Smooth muscle cell (in vitro differentiated cells): ENCODE data around the gene FOXD2. TPM values are rescaled to one million over a fixed set of nuclear protein-coding genes. Genes with fewer than 3 reads are reported as not detected.
A peak's percentile ranks its signal among the peaks of the same experiment; 100 is the strongest.

Source experiments
- DNase-seq: peaks from one replicate; lab custom pipeline; 2025; ENCODE audit not compliant: unreplicated experiment; lab: John Stamatoyannopoulos, UW
- H2AFZ ChIP-seq: fragments of 200-600 bp; sonication (generic); 2 replicates; pipeline ENCODE4 v1.6.0; 2016; ENCODE audit warnings: antibody characterized with exemption, low read depth, mild to moderate bottlenecking
- H3F3A ChIP-seq: fragments of 200-600 bp; sonication (generic); 2 replicates; pipeline ENCODE4 v1.6.0; 2017; ENCODE audit warnings: antibody characterized with exemption, low read depth
- H3K27ac ChIP-seq: fragments of 200-600 bp; sonication (generic); 2 replicates; pipeline ENCODE4 v1.5.1; 2016; ENCODE audit warnings: low read depth, mild to moderate bottlenecking
- H3K27me3 ChIP-seq: fragments of 200-600 bp; sonication (generic); 2 replicates; pipeline ENCODE4 v1.6.1; 2016; ENCODE audit warnings: low read depth, mild to moderate bottlenecking
- H3K36me3 ChIP-seq: fragments of 200-600 bp; sonication (generic); 2 replicates; pipeline ENCODE4 v1.5.1; 2016; ENCODE audit warnings: low read depth
- H3K4me1 ChIP-seq: fragments of 200-600 bp; sonication (generic); 2 replicates; pipeline ENCODE4 v1.5.1; 2016; ENCODE audit warnings: low read depth
- H3K4me2 ChIP-seq: fragments of 200-600 bp; sonication (generic); 2 replicates; pipeline ENCODE4 v1.6.0; 2016; ENCODE audit warnings: mild to moderate bottlenecking
- H3K4me3 ChIP-seq: fragments of 200-600 bp; sonication (generic); 2 replicates; pipeline ENCODE4 v1.5.1; 2016; ENCODE audit warnings: mild to moderate bottlenecking
- H3K79me2 ChIP-seq: fragments of 200-600 bp; sonication (generic); 2 replicates; pipeline ENCODE4 v1.6.0; 2016; ENCODE audit warnings: low read depth, mild to moderate bottlenecking
- H3K9ac ChIP-seq: fragments of 200-600 bp; sonication (generic); 2 replicates; pipeline ENCODE4 v1.6.0; 2016; ENCODE audit warnings: low read depth
- H3K9me3 ChIP-seq: fragments of 200-600 bp; sonication (generic); replicated peaks from 2 replicates; pipeline ENCODE4 v1.5.1; 2016; ENCODE audit warnings: low read depth
- H4K20me1 ChIP-seq: fragments of 200-600 bp; sonication (generic); 2 replicates; pipeline ENCODE4 v1.6.0; 2016; ENCODE audit warnings: low read depth
- CTCF ChIP-seq: fragments of 200-600 bp; sonication (generic); IDR thresholded peaks from 2 replicates; pipeline ENCODE4 v1.5.1; 2017; ENCODE audit warnings: borderline replicate concordance, mild to moderate bottlenecking, antibody characterized with exemption; ENCODE audit not compliant: insufficient read depth, poor library complexity, severe bottlenecking
- WGBS: methylation state at CpG from one replicate; pipeline ENCODE4 v1.1.7; 2016; ENCODE audit warnings: low lambda C conversion rate; 5-methylcytosine and 5-hydroxymethylcytosine counted together
- polyA plus RNA-seq: library from polyadenylated mRNA; unstranded; fragments of >200 nt; fragmentation: Nextera tagmentation; extraction: Ambion mirVana; gene quantifications from 2 replicates; pipeline ENCODE4 v1.2.1, GENCODE V29; 2016
- total RNA-seq: library from RNA; depleted of rRNA; stranded (reverse); fragments of >200 nt; gene quantifications from 2 replicates; pipeline ENCODE4 v1.2.3, GENCODE V29; 2014

FOXD2 gene
- total and polyA plus RNA-seq, 2 experiments from 2014 or later: 0.09 TPM; not detected in 1

DNA sequence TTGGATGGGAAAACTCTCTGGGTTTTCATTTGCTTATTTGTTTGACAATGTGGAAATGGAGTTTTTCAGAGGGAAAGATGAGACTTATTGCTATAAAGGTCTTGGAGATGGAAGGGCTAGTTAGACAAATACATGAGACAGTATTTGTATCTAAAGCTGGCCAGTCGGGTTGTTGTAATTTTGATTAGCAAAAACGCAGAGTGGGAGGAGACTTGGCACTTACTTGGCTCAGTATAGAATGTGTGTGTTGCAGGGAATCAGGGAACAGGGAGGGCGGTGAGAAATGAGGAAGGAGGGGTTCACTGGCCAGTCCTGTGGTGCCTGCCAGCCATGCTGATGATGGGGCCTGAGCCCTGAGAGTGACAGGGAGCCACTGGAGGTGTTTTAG, 27.8 kb upstream of the FOXD2 start:
- Histone ChIP-seq H3K79me2 (no peaks in the 10 kb centered on the region), H3K36me3 (no peaks in the 10 kb centered on the region), H3K4me3 (no peak overlapping the region), H3K27ac (no peak overlapping the region), H4K20me1 (no peaks in the 10 kb centered on the region), H3F3A (no peaks in the 10 kb centered on the region), H3K4me2 (no peak overlapping the region), H2AFZ (no peak overlapping the region), H3K27me3 (peaks cover 38% of the 10 kb centered on the region), H3K9me3 (no peaks in the 10 kb centered on the region), H3K9ac (no peak overlapping the region), H3K4me1 (peaks cover 4% of the 10 kb centered on the region)
- no peak for DNase-seq
- WGBS: 85% methylated on average over 3 of the region's 3 CpGs
- TF ChIP-seq CTCF: no peak

- no peak overlapping the region for H2AFZ ChIP-seq
- no peaks in the 10 kb centered on the region for H4K20me1 ChIP-seq
- no peak overlapping the region for H3K9ac ChIP-seq
- no peak for TF ChIP-seq CTCF
- no peaks in the 10 kb centered on the region for H3K9me3 ChIP-seq
- WGBS: 18% methylated on average over 2 of the region's 2 CpGs
- H3K79me2 ChIP-seq: no peaks in the 10 kb centered on the region
- no peak overlapping the region for H3K4me2 ChIP-seq
- H3K4me1 ChIP-seq: peaks cover 4% of the 10 kb centered on the region
- peaks cover 40% of the 10 kb centered on the region for H3K27me3 ChIP-seq
- H3K36me3 ChIP-seq: no peaks in the 10 kb centered on the region
- H3K4me3 ChIP-seq: no peak overlapping the region
- H3F3A ChIP-seq: no peaks in the 10 kb centered on the region
- no peak overlapping the region for H3K27ac ChIP-seq
- no peak for DNase-seq
Measured at GRCh38 chr1:47411436-47411835, 26.4 kb upstream of the FOXD2 start.

DNA sequence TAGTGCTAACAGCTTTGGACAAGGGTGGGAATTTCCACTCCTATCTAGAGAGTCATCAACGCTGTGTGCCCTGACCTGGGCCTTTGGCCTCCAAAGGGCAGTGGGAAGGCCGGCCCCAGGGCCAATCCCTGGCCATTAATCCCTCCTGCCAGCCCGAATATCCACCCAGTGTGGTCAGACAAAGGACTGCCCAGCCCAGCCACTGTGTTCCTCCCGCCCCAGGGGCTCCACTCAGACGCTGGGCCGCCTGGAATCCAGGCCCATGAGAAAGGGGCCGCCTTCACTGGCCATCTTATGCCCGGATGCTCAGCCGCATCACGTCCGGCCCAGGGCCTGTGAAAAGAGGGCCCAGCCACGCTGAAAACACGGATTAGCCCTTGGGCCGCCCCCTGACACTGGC, 25.4 kb upstream of the FOXD2 start:
- Histone ChIP-seq H3K4me3 (no peak overlapping the region), H3K79me2 (no peaks in the 10 kb centered on the region), H2AFZ (no peak overlapping the region), H3F3A (no peaks in the 10 kb centered on the region), H3K27ac (no peak overlapping the region), H3K27me3 (peaks cover 49% of the 10 kb centered on the region), H4K20me1 (no peaks in the 10 kb centered on the region), H3K4me2 (no peak overlapping the region), H3K4me1 (peaks cover 4% of the 10 kb centered on the region), H3K9me3 (no peaks in the 10 kb centered on the region), H3K36me3 (no peaks in the 10 kb centered on the region), H3K9ac (no peak overlapping the region)
- no peak for DNase-seq
- 82% methylated on average over 14 of the region's 14 CpGs for whole genome bisulfite sequencing
- TF ChIP-seq CTCF: no peak

DNA sequence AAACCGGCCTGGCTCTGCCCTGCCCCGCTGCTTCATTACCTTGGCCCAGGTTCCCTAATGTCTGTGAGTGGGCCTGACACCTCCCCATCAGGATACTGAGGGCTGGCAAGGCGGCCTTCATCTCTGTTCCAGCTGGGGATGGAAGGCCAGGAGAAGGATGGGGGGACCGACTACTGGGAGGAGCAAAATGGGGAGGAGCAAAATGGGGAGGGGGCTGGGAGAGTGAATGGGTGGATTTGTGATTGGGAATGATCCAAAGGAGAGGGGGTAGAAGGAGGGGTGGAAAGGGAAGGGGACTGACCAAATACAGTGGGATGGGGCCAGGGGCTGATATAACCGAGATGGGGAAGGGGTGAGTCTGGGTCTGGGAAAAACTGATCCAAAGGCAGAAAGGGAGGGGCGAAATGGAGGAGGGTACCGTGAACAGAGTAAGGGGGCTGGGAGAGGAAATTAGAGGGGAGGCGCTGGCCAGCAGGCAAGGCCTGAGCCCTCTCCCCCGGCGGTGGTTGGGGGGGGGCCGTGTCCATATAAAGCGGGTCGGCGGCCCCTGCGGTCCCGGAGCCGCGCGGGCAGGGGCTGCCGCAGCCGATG, 22.0 kb upstream of the FOXD2 start, which contains the start of gene FOXE3:
Gene FOXE3 (plus strand): TSS at position 558 of the 591 bp plus-strand sequence. CDS start 31 bp downstream, at position 589.
- Histone ChIP-seq H3K4me2 (peak within 1 kb of the TSS; percentile 69), H3K9ac (no peak within 1 kb of the TSS)

More for the DNA sequence above, 22.0 kb upstream of the FOXD2 start, which contains the start of gene FOXE3:
- Histone ChIP-seq H3K4me3 (peak within 1 kb of the TSS; percentile 36), H3K9me3 (no peaks in the 10 kb centered on the region), H3K36me3 (no peaks in the 10 kb centered on the region), H3K4me1 (no peaks in the 10 kb centered on the region), H2AFZ (no peak within 1 kb of the TSS), H3K79me2 (no peaks in the 10 kb centered on the region), H4K20me1 (no peaks in the 10 kb centered on the region), H3K27ac (no peak within 1 kb of the TSS), H3K27me3 (peaks cover 75% of the 10 kb centered on the region), H3F3A (no peaks in the 10 kb centered on the region)
- WGBS: 41% methylated on average over 10 of the region's 21 CpGs
- DNase-seq: no peak
- TF ChIP-seq CTCF: no peak
